HG02678 (cell line): ENCODE results near the gene RAB29.

Source experiments
- ATAC-seq: cut with Tn5 transposase; IDR thresholded peaks from one replicate; pipeline ENCODE4 v1.9.1; 2021; ENCODE audit warnings: mild to moderate bottlenecking, moderate library complexity; ENCODE audit not compliant: unreplicated experiment

RAB29 gene

GRCh38 chr1:205797168-205797567 is 21.9 kb upstream of the RAB29 start:
- no peak for ATAC-seq

GRCh38 chr1:205794011-205794730 is 18.9 kb upstream of the RAB29 start:
- ATAC-seq, result peak; percentile 49

- no peak for ATAC-seq
These were observed 17.8 kb upstream of the RAB29 start for GRCh38 chr1:205792961-205793673.

GRCh38 chr1:205792481-205792881 is 17.2 kb upstream of the RAB29 start:
- ATAC-seq, result peak; percentile 50

GRCh38 chr1:205791568-205792180 is 16.4 kb upstream of the RAB29 start:
- peak; percentile 47 for ATAC-seq

- no peak for ATAC-seq
These were observed 12.1 kb upstream of the RAB29 start for GRCh38 chr1:205787287-205787916.

- ATAC-seq, result no peak
These were observed 11.3 kb upstream of the RAB29 start for GRCh38 chr1:205786601-205787000.

- ATAC-seq, result no peak
These were observed 10.2 kb upstream of the RAB29 start for GRCh38 chr1:205785446-205785845.

GRCh38 chr1:205783904-205784303 is 8.6 kb upstream of the RAB29 start:
- no peak for ATAC-seq

- ATAC-seq, result no peak
These were observed 8.1 kb upstream of the RAB29 start for GRCh38 chr1:205783433-205783795.

GRCh38 chr1:205782627-205783432 is 7.5 kb upstream of the RAB29 start:
- ATAC-seq, result no peak

GRCh38 chr1:205780335-205780734 is 5.1 kb upstream of the RAB29 start:
- no peak for ATAC-seq

- ATAC-seq, result no peak
These were observed 2.7 kb upstream of the RAB29 start for GRCh38 chr1:205777994-205778393.

GRCh38 chr1:205775717-205776056 is 405 bp upstream of the RAB29 start:
- no peak for ATAC-seq

- ATAC-seq, result peak; percentile 44
These were observed 876 bp downstream of the RAB29 start for GRCh38 chr1:205774198-205775014.

- ATAC-seq, result no peak
These were observed 2.7 kb downstream of the RAB29 start for GRCh38 chr1:205772607-205773032.

- no peak for ATAC-seq
These were observed 4.7 kb downstream of the RAB29 start for GRCh38 chr1:205770618-205771017.

- ATAC-seq, result no peak
These were observed 5.5 kb downstream of the RAB29 start for GRCh38 chr1:205769641-205770365.

- ATAC-seq, result no peak
These were observed 8.0 kb downstream of the RAB29 start for GRCh38 chr1:205767248-205767647.
